Panc1 (cell line): ENCODE data around the gene DCAF4.
"Not testable (repeated sequence)": the region's sequence is repeated elsewhere in the genome, so short reads cannot be mapped to it uniquely, and the experiment has no call there.

Experiments
- CTCF ChIP-seq: fragments of 450-650 bp; IDR thresholded peaks from 2 replicates; pipeline ENCODE4 v1.5.1; 2017; ENCODE audit warnings: mild to moderate bottlenecking
- POLR2AphosphoS5 ChIP-seq: IDR thresholded peaks from 2 replicates; pipeline ENCODE4 v1.6.1; 2012; ENCODE audit warnings: mild to moderate bottlenecking, low read depth, low read length, moderate library complexity
- REST ChIP-seq, 2 experiments: IDR thresholded peaks; 2 replicates each; pipeline ENCODE4 v1.6.1; 2011 to 2012; ENCODE audit warnings: low read depth in 2 of 2, control low read depth in 1 of 2, low read length in 1 of 2, mild to moderate bottlenecking in 1 of 2, moderate library complexity in 1 of 2; ENCODE audit not compliant: insufficient read depth in 1 of 2
- TCF7L2 ChIP-seq: IDR thresholded peaks from 2 replicates; pipeline ENCODE4 v1.6.1; 2011; ENCODE audit warnings: mild to moderate bottlenecking, low read depth, low read length, inconsistent platforms

GRCh38 chr14:73004641-73005040 is 78.4 kb downstream of the DCAF4 start:
- TF ChIP-seq CTCF; POLR2AphosphoS5; REST (IDR thresholded peaks at IDR 0.05; ENCODE audit: insufficient read depth in 1 of 2, low read depth in 2 of 2, low read length in 1 of 2); TCF7L2: not testable (repeated sequence)
